ENCODE data around the gene GRID1. TPM values are rescaled to one million over a fixed set of nuclear protein-coding genes. Genes with fewer than 3 reads are reported as not detected.

Gene GRID1
- total and polyA plus RNA-seq, 7 experiments from 2014 or later, result not detected

DNA sequence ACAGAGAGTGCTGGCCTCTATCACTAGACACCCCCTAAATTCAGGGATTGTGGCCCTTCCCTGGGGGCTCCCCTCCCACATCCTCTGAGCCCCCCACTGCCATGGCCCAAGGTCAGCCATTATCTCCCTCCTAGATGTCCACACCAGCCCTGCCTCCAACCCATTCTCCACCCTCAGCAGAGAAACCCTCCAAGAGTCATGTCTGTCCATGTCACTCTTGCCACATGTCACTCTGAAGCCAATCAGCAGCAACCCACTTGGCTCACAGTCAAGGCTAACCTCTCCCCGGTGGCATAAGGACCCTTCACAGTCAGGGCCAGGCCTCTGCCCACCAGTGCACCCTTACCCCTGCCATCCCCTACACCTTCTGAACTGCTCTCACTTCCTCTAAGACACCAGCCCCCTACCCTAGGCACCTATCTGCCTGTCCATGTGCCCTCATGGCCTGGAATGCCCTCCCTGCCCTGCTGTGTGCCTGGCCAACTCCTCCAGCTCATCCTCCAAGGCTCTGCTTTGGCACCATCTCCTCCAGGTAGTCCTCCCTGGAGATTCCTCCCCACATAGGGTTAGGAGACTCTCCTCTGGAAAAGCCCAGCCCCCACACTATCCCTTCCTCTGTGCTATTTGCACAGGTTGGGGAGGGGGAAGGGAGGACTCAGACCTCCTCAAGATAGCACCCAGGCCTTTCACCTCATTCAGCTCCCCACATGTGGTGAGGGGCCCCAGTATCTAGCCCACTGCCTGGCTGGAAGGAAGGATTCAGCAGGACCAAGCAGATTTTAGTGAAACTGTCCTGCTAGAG lies 83.7 kb downstream of the GRID1 start:
- ChIA-PET POLR2A (no interaction called here), CTCF (no interaction called here)
- peaks cover 3 to 30% (median 7%) of the 10 kb centered on the region in 5 donors for H3K27me3 Mint-ChIP-seq
- Histone ChIP-seq H3K4me3 (ENCODE audit: low read length) (no peak overlapping the region), H3K27ac (ENCODE audit: low read depth, low read length) (no peak overlapping the region), H3K27me3 (ENCODE audit: control insufficient read depth in 2 of 2, insufficient read depth in 2 of 2, low read length in 2 of 2) (no peaks in the 10 kb centered on the region), H3K9me3 (ENCODE audit: control insufficient read depth in 2 of 3, low read length in 3 of 3) (no peaks in the 10 kb centered on the region), H3K4me1 (ENCODE audit: control insufficient read depth in 2 of 2, insufficient read depth in 2 of 2, low read length in 2 of 2) (no peaks in the 10 kb centered on the region), H3K36me3 (ENCODE audit: control insufficient read depth in 2 of 3, insufficient read depth in 3 of 3, low read length in 3 of 3) (no peaks in the 10 kb centered on the region)
- H3K4me3 Mint-ChIP-seq, result no peak overlapping the region
- intact Hi-C loops (cut with micrococcal nuclease), result no loop called here
- DNase-seq, result peak in 1 of 9 donors; percentile 13
- ATAC-seq, result peak; percentile 4
- no peak overlapping the region for H3K27ac Mint-ChIP-seq
- peaks cover 0 to 33% (median 9%) of the 10 kb centered on the region in 11 donors for H3K9me3 Mint-ChIP-seq
- H3K36me3 Mint-ChIP-seq, result no peaks in the 10 kb centered on the region
- peaks cover 0 to 1% (median 0%) of the 10 kb centered on the region in 7 donors for H3K4me1 Mint-ChIP-seq

DNA sequence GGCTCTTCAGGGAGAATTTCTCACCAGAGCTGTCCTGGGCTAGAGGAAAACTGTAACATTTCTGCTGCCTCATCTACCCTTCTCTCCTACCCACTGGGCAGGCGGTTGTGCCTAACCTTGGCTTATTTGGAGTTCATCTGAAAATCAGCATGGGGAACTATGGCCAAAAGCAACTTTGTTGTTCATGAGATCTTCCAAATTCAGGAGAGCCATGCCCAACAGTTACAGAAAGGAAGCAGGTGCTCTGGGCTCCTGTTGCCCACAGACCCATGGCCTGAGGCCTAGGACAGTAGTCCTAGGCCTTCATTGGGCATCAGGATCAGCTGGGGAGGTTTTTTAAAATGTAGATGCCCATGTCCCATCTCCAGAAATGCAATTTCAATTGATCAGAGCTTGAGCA lies 85.2 kb downstream of the GRID1 start:
- no peaks in the 10 kb centered on the region for H3K27me3 ChIP-seq (ENCODE audit: control insufficient read depth in 2 of 2, insufficient read depth in 2 of 2, low read length in 2 of 2)
- Mint-ChIP-seq H3K36me3 (no peaks in the 10 kb centered on the region), H3K27ac (no peak overlapping the region), H3K4me1 (peaks cover 0 to 1% (median 0%) of the 10 kb centered on the region in 7 donors), H3K4me3 (no peak overlapping the region), H3K9me3 (peaks cover 0 to 44% (median 13%) of the 10 kb centered on the region in 11 donors), H3K27me3 (peaks cover 5 to 23% (median 7%) of the 10 kb centered on the region in 5 donors)
- H3K36me3 ChIP-seq (ENCODE audit: control insufficient read depth in 2 of 3, insufficient read depth in 3 of 3, low read length in 3 of 3), result no peaks in the 10 kb centered on the region
- ChIA-PET CTCF (no interaction called here), POLR2A (no interaction called here)
- no peak overlapping the region for H3K27ac ChIP-seq (ENCODE audit: low read depth, low read length)
- H3K9me3 ChIP-seq (ENCODE audit: control insufficient read depth in 2 of 3, low read length in 3 of 3), result peaks cover 0 to 2% (median 0%) of the 10 kb centered on the region in 3 experiments
- H3K4me3 ChIP-seq (ENCODE audit: low read length), result no peak overlapping the region
- ATAC-seq (no peak), DNase-seq (no peak)
- intact Hi-C loops (cut with micrococcal nuclease), result no loop called here
- H3K4me1 ChIP-seq (ENCODE audit: control insufficient read depth in 2 of 2, insufficient read depth in 2 of 2, low read length in 2 of 2), result no peaks in the 10 kb centered on the region

DNA sequence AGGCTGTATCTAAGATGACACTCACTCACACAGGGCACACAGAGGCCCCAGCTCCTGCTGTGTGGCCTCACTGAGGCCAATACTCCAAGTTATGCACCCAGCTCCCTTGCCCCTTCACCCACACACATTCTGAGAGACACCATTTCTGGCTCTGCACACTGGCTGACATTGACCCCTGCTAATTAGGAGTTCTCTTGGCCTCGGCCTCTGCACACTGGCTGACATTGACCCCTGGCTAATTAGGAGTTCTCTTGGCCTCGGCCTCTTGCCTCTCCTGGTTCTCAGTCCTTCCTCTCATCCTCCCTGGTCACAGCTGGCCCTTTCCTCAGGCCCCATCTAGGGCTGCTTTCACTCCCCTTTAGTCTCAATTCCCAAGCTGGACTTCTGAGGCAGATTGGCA lies 97.3 kb downstream of the GRID1 start:
- H3K9me3 ChIP-seq (ENCODE audit: control insufficient read depth in 2 of 3, low read length in 3 of 3), result no peaks in the 10 kb centered on the region
- DNase-seq (no peak), ATAC-seq (no peak)
- H3K27ac Mint-ChIP-seq, result no peak overlapping the region
- H3K4me1 Mint-ChIP-seq, result no peaks in the 10 kb centered on the region
- peaks cover 7 to 47% (median 26%) of the 10 kb centered on the region in 5 donors for H3K27me3 Mint-ChIP-seq
- H3K36me3 Mint-ChIP-seq, result no peaks in the 10 kb centered on the region
- H3K27me3 ChIP-seq (ENCODE audit: control insufficient read depth in 2 of 2, insufficient read depth in 2 of 2, low read length in 2 of 2), result no peaks in the 10 kb centered on the region
- H3K4me3 ChIP-seq (ENCODE audit: low read length), result no peak overlapping the region
- H3K4me1 ChIP-seq (ENCODE audit: control insufficient read depth in 2 of 2, insufficient read depth in 2 of 2, low read length in 2 of 2), result no peaks in the 10 kb centered on the region
- no peaks in the 10 kb centered on the region for H3K36me3 ChIP-seq (ENCODE audit: control insufficient read depth in 2 of 3, insufficient read depth in 3 of 3, low read length in 3 of 3)
- peaks cover 0 to 21% (median 7%) of the 10 kb centered on the region in 11 donors for H3K9me3 Mint-ChIP-seq
- ChIA-PET CTCF (no interaction called here), POLR2A (no interaction called here)
- no peak overlapping the region for H3K27ac ChIP-seq (ENCODE audit: low read depth, low read length)
- intact Hi-C loops (cut with micrococcal nuclease), result no loop called here
- H3K4me3 Mint-ChIP-seq, result no peak overlapping the region

DNA sequence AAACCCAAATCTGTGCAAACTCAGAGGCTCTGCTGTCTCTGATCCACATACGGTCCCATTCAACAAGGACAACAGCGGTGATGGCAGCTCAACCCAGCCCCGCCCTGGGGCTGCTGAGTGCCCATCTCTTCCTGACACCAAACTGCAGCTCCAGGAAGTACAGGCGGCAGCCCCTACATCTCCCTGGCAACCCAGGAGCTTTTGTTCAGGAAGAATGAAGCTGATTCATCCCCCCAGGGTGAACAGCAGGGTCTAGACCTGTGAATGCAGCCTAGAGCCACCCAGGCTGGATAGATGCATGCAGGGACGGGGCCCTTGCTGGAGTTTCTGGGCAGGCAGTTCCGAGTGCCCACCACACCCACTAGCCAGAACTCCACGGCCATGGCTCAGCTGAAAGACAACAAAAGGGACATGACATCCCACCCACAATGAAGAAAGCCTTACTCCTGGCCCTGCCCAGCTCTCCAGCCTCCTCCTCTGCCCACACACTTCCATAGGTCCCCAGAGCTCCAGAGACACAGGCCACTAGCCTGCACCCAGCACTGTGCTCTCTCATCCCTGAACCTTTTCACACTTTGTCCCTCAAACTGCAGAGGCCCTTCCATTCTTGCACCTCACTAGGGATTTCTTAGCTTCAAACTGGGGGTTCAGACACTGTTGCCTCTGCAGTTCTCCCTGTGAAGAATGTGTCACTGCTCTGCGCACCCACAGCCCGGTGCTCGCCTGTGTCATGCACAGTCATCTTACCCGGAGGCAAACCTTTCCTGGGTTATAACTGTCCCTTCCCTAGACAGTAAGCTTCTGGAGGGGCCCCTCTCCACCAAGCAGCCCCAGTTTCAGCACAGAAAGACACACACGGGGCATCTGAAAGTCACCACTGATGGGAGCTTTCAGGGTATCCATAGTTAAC lies 99.1 kb downstream of the GRID1 start:
- H3K4me1 Mint-ChIP-seq, result peaks cover 0 to 5% (median 0%) of the 10 kb centered on the region in 7 donors
- H3K4me3 Mint-ChIP-seq, result no peak overlapping the region
- Histone ChIP-seq H3K9me3 (ENCODE audit: control insufficient read depth in 2 of 3, low read length in 3 of 3) (no peaks in the 10 kb centered on the region), H3K36me3 (ENCODE audit: control insufficient read depth in 2 of 3, insufficient read depth in 3 of 3, low read length in 3 of 3) (no peaks in the 10 kb centered on the region), H3K4me3 (ENCODE audit: low read length) (no peak overlapping the region), H3K27ac (ENCODE audit: low read depth, low read length) (no peak overlapping the region), H3K4me1 (ENCODE audit: control insufficient read depth in 2 of 2, insufficient read depth in 2 of 2, low read length in 2 of 2) (no peaks in the 10 kb centered on the region), H3K27me3 (ENCODE audit: control insufficient read depth in 2 of 2, insufficient read depth in 2 of 2, low read length in 2 of 2) (no peaks in the 10 kb centered on the region)
- H3K9me3 Mint-ChIP-seq, result peaks cover 0 to 19% (median 5%) of the 10 kb centered on the region in 11 donors
- ChIA-PET POLR2A (no interaction called here), CTCF (no interaction called here)
- ATAC-seq (no peak), DNase-seq (peak in 1 of 9 donors; percentile 11)
- intact Hi-C loops (cut with micrococcal nuclease), result no loop called here
- no peaks in the 10 kb centered on the region for H3K36me3 Mint-ChIP-seq
- H3K27me3 Mint-ChIP-seq, result peaks cover 18 to 59% (median 34%) of the 10 kb centered on the region in 5 donors
- no peak overlapping the region for H3K27ac Mint-ChIP-seq

DNA sequence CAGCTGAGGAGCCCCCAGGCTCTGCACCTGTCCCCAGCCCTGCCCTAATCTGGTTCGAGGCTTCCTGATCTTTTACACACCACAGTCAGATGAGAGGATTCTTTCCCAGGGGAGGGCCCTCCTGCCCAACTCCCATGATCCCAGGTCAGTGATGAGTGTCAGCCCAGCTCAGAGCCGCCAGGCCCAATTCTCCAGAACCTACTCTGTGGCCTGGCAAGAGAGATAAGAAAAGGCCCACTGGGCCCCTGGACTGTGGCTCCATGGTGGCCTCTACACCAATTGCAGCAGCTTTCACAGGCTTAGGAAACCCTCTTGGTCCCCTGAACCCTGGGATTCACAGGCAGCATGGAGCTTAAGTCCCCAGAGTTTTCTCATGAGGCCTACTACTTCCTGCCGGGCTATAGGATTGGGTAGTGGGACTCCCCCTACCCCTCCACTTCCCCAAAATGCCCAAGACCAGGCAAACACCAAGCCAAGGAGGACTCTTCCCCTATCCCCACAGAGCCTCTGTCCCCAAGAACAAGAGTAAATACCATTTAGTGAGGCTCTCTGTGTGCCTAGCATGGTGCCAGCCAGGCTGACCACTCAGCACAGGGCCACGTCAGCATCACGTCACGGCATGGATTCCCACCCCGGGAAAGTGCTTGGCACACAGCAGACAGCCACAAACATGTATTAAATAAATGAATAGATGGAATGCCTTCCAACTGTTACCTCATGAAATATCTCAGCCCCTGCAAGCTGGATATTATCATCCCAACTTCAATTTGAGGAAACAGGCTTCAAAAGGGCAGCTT lies 100.0 kb downstream of the GRID1 start:
- no peaks in the 10 kb centered on the region for H3K36me3 ChIP-seq (ENCODE audit: control insufficient read depth in 2 of 3, insufficient read depth in 3 of 3, low read length in 3 of 3)
- Mint-ChIP-seq H3K9me3 (peaks cover 0 to 12% (median 5%) of the 10 kb centered on the region in 11 donors), H3K27me3 (peaks cover 18 to 59% (median 37%) of the 10 kb centered on the region in 5 donors), H3K27ac (no peak overlapping the region), H3K36me3 (no peaks in the 10 kb centered on the region), H3K4me3 (no peak overlapping the region), H3K4me1 (peaks cover 0 to 9% (median 4%) of the 10 kb centered on the region in 7 donors)
- H3K27me3 ChIP-seq (ENCODE audit: control insufficient read depth in 2 of 2, insufficient read depth in 2 of 2, low read length in 2 of 2), result no peaks in the 10 kb centered on the region
- H3K4me3 ChIP-seq (ENCODE audit: low read length), result no peak overlapping the region
- intact Hi-C loops (cut with micrococcal nuclease), result no loop called here
- CTCF ChIA-PET, result no interaction called here
- H3K9me3 ChIP-seq (ENCODE audit: control insufficient read depth in 2 of 3, low read length in 3 of 3), result no peaks in the 10 kb centered on the region
- POLR2A ChIA-PET, result no interaction called here
- peak in 1 of 9 donors; percentile 8 for DNase-seq
- no peaks in the 10 kb centered on the region for H3K4me1 ChIP-seq (ENCODE audit: control insufficient read depth in 2 of 2, insufficient read depth in 2 of 2, low read length in 2 of 2)
- H3K27ac ChIP-seq (ENCODE audit: low read depth, low read length), result no peak overlapping the region
- ATAC-seq, result no peak

DNA sequence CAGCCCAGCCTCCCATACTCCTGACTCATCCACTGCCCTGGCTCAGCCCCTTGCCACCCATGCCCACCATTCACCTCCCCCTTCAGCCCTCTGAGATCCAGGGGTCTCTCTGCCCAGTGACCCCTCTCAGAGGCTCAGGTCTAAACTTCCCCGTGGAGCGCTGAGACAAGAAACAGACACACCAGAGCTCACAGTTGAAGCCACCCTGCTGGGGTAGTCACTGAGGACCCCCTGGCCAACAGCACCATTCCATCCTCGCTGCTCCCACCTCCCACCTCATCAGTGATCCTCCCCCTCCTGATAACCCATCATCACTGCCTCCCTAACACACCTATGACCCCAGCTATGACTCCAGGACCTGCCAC lies 100.7 kb downstream of the GRID1 start:
- H3K27me3 Mint-ChIP-seq, result peaks cover 18 to 67% (median 40%) of the 10 kb centered on the region in 5 donors

More for the DNA sequence above, 100.7 kb downstream of the GRID1 start:
- peaks cover 0 to 6% (median 0%) of the 10 kb centered on the region in 11 donors for H3K9me3 Mint-ChIP-seq
- Histone ChIP-seq H3K4me1 (ENCODE audit: control insufficient read depth in 2 of 2, insufficient read depth in 2 of 2, low read length in 2 of 2) (no peaks in the 10 kb centered on the region), H3K36me3 (ENCODE audit: control insufficient read depth in 2 of 3, insufficient read depth in 3 of 3, low read length in 3 of 3) (no peaks in the 10 kb centered on the region), H3K27me3 (ENCODE audit: control insufficient read depth in 2 of 2, insufficient read depth in 2 of 2, low read length in 2 of 2) (no peaks in the 10 kb centered on the region), H3K9me3 (ENCODE audit: control insufficient read depth in 2 of 3, low read length in 3 of 3) (no peaks in the 10 kb centered on the region), H3K27ac (ENCODE audit: low read depth, low read length) (no peak overlapping the region), H3K4me3 (ENCODE audit: low read length) (no peak overlapping the region)
- H3K36me3 Mint-ChIP-seq, result no peaks in the 10 kb centered on the region
- H3K4me1 Mint-ChIP-seq, result peaks cover 0 to 11% (median 5%) of the 10 kb centered on the region in 7 donors
- DNase-seq (peak in 1 of 9 donors; percentile 12), ATAC-seq (no peak)
- ChIA-PET CTCF (no interaction called here), POLR2A (no interaction called here)
- H3K4me3 Mint-ChIP-seq, result no peak overlapping the region
- intact Hi-C loops (cut with micrococcal nuclease), result no loop called here
- no peak overlapping the region for H3K27ac Mint-ChIP-seq
